ENCODE data around the gene DCN.

Gene DCN

DNA sequence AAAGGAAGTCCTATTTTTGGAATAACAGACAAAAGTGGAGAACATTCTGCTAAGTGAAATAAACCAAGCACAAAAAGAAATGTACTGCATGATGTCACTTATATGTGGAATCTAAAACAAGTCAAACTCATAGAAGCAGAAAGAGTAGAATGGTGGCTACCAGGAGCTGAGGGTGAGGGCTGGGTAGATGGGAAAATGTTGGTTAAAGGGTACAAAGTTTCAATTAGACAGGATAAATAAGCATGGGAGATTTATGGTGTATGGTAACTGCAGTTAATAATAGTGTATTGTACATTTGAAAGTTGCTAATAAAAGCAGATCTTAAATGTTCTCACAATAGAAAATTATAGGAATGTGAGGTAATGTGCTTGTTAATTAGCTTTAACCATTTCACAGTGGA lies 84.2 kb downstream of the DCN start:
- no peak for DNase-seq

DNA sequence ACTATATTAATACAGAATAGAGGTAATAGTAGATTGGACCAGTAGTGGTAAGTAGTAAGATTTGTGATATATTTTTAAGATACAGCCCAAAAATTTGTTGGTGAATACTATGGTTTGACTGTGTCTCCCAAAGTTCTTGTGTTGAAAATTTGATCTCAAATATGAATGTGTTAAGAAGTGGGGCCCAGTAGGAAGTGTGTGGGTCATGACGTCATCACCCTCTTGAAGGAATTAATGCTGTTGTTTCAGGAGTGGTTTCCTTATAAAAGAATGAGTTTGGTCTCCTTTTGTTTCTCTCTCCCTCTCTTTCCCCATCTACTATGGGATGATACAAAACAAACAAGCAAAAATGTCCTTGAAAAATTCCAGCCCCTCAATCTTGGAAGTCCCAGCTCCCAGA lies 87.7 kb downstream of the DCN start:
- DNase-seq: no peak

DNA sequence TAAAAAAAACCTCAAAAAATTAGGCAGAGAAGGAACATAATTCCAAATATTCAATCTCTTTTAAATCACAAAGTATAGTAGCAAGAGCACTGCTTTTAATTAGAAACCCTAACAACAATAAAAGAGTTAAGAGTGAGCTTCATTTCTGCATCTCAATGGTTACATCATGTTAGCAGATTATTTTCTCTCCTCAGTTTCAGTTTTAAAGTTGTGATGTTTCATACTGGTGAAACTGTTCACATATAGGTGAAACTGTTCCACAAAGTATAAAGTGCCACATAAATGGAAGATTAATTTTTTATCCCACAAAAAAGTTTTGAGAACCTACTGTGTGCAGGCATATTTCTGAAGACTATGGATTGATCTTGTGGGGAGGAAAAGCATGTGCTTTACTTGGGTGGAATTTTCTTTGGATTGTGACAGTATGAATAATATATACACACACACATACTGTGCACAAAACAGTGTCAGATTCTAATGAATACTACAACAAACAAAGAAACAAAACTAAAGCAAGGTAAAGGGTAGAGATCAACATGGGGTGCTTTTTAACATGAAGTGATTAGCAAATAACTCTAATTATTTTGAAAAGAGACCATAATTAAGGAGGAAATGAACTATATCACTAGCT lies 88.5 kb downstream of the DCN start:
- no peak for DNase-seq

GRCh38 chr12:91093341-91093740 lies 89.3 kb downstream of the DCN start:
- no peak for DNase-seq

DNA sequence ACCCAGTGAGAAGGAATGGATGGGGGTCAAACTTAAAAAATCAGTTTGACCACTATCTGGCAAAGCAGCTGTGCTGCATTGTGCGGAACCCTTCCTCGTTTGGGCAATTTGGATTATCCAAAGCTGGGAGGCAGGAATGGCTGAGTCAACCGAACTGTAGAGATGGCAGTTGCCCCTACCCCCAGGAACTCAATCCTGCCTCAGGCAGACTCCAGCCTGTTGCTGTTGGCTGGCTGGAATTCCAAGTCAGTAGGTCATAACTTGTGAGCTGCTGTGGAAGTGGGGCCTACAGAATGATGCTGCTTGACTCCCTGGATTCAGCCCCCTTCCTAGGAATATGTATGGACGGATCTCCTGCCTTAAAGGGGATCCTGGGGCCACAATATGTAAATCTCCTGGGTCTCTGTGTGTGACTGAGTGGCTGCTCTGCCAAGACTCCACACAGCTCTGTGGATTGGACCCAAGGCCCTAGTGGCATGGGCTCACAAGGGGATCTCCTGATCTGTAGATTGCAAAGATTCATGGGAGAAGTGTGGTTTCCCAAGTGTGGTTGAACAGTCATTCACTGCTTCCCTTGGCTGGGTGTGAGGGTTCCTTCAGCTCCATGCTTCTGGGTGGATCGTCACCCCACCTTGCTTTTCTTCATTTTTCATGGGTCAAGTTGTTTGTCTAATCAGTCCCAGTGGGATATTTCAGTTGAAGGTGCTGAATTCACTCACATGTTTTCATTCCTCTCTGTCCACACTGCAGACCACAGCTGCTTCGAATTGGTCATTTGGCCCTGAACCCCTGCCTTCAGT lies 90.5 kb downstream of the DCN start:
- no peak for DNase-seq
